Tibial artery (tissue), 4 donors: ENCODE measurements around the gene NCBP2.

Experiments
- DNase-seq, 2 donors: peaks; one replicate each; pipeline ENCODE4 v3.0.0-alpha.2; 2019
- H3K27ac ChIP-seq, 2 donors: fragments of 200-600 bp; sonication (generic) in 1 of 2; 1 replicate in 1 of 2; 2 replicates in 1 of 2; pipeline ENCODE4 v1.5.1; 2018 to 2019; ENCODE audit warnings: mild to moderate bottlenecking in 1 of 2
- H3K27me3 ChIP-seq, 2 donors: fragments of 200-600 bp; sonication (generic) in 1 of 2; one replicate each; pipeline versions ENCODE4 v1.5.1 to v1.6.0; 2016 to 2019
- H3K36me3 ChIP-seq, 3 donors: fragments of 200-600 bp; sonication (generic) in 2 of 3; one replicate each; pipeline ENCODE4 v1.5.1; 2016 to 2019; ENCODE audit warnings: mild to moderate bottlenecking in 2 of 3
- H3K4me1 ChIP-seq, 4 donors: fragments of 200-600 bp; sonication (generic) in 2 of 4; 1 replicate in 3 of 4; 2 replicates in 1 of 4; pipeline ENCODE4 v1.5.1; 2016 to 2019
- H3K4me3 ChIP-seq, 2 donors: fragments of 200-600 bp; sonication (generic) in 1 of 2; 1 replicate in 1 of 2; 2 replicates in 1 of 2; pipeline ENCODE4 v1.5.1; 2018 to 2019; ENCODE audit warnings: mild to moderate bottlenecking in 2 of 2
- H3K9me3 ChIP-seq, 3 donors: fragments of 200-600 bp; sonication (generic) in 1 of 3; one replicate each; pipeline ENCODE4 v1.5.1; 2016 to 2019
- intact Hi-C: fragments of 100-400 bp; cut with DNase I; formaldehyde crosslinking; loops from one replicate; pipeline ENCODE4 v1.15.0; 2023; ENCODE audit warnings: low total_unique reads
- TF ChIP-seq, protein P1 (sequence below), 2 experiments: fragments of 200-600 bp in 1 of 2; fragments of 450-650 bp in 1 of 2; IDR thresholded peaks; one replicate each; pipeline ENCODE4 v1.5.1; 2017 to 2019; ENCODE audit warnings: antibody characterized with exemption in 2 of 2, mild to moderate bottlenecking in 1 of 2, moderate library complexity in 1 of 2

NCBP2 gene

GRCh38 chr3:196942915-196943277 is 568 bp upstream of the NCBP2 start:
- Histone ChIP-seq H3K4me3 (peak overlapping the region; percentile 70 to 94), H3K4me1 (peaks cover 0 to 34% (median 27%) of the 10 kb centered on the region in 4 donors), H3K9me3 (no peaks in the 10 kb centered on the region), H3K27me3 (no peaks in the 10 kb centered on the region), H3K27ac (peak overlapping the region; percentile 85 to 92), H3K36me3 (peaks cover 3 to 37% (median 12%) of the 10 kb centered on the region in 3 donors)
- intact Hi-C loops: loop anchor here (2.0 to 5.0 kb wide), 2 partner anchors 26 to 76 kb away; partner anchors contain the start of genes PIGZ and SENP5
- TF ChIP-seq, protein P1, sequence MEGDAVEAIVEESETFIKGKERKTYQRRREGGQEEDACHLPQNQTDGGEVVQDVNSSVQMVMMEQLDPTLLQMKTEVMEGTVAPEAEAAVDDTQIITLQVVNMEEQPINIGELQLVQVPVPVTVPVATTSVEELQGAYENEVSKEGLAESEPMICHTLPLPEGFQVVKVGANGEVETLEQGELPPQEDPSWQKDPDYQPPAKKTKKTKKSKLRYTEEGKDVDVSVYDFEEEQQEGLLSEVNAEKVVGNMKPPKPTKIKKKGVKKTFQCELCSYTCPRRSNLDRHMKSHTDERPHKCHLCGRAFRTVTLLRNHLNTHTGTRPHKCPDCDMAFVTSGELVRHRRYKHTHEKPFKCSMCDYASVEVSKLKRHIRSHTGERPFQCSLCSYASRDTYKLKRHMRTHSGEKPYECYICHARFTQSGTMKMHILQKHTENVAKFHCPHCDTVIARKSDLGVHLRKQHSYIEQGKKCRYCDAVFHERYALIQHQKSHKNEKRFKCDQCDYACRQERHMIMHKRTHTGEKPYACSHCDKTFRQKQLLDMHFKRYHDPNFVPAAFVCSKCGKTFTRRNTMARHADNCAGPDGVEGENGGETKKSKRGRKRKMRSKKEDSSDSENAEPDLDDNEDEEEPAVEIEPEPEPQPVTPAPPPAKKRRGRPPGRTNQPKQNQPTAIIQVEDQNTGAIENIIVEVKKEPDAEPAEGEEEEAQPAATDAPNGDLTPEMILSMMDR (IDR thresholded peaks at IDR 0.05): no peak
- DNase-seq: no peak

GRCh38 chr3:196941729-196942225 is 551 bp downstream of the NCBP2 start:
- Histone ChIP-seq H3K27me3 (no peaks in the 10 kb centered on the region), H3K4me3 (peak overlapping the region; percentile 70 to 94), H3K9me3 (no peaks in the 10 kb centered on the region), H3K36me3 (peaks cover 14 to 38% (median 23%) of the 10 kb centered on the region in 3 donors), H3K27ac (peak overlapping the region; percentile 85 to 92), H3K4me1 (peaks cover 0 to 34% (median 27%) of the 10 kb centered on the region in 4 donors)
- intact Hi-C loops: loop anchor here (2.0 to 5.0 kb wide), 2 partner anchors 27 to 74 kb away; partner anchors contain the start of genes PIGZ and SENP5
- peak; percentile 39 to 72 for DNase-seq
- TF ChIP-seq, protein P1 (IDR thresholded peaks at IDR 0.05): no peak

DNA sequence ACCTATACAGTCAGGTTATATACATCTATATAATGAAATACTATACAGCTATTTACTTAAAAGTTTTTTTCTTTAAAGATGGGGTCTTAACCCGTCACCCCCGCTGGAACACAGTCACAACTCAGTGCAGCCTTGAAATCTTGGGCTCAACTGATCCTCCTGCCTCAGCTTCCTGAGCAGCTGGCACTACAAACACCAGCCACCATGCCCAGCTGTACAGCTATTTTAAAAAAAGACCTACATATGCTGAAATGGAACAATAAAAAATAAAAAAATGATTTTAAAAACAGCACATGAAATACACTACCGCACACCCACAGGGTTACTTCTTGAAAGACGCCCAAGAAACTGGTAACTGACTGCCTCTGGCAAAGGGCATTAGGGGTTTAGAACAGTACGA is 3.8 kb downstream of the NCBP2 start:
- TF ChIP-seq, protein P1 (IDR thresholded peaks at IDR 0.05): no peak
- peaks cover 40 to 61% (median 54%) of the 10 kb centered on the region in 3 donors for H3K36me3 ChIP-seq
- H3K27ac ChIP-seq: no peak overlapping the region
- intact Hi-C loops: no loop called here
- no peaks in the 10 kb centered on the region for H3K9me3 ChIP-seq
- no peaks in the 10 kb centered on the region for H3K27me3 ChIP-seq
- no peak for DNase-seq
- H3K4me3 ChIP-seq: no peak overlapping the region
- peaks cover 0 to 23% (median 21%) of the 10 kb centered on the region in 4 donors for H3K4me1 ChIP-seq

- Histone ChIP-seq H3K36me3 (peaks cover 42 to 66% (median 59%) of the 10 kb centered on the region in 3 donors), H3K4me1 (peaks cover 0 to 18% (median 16%) of the 10 kb centered on the region in 4 donors), H3K27ac (no peak overlapping the region), H3K27me3 (no peaks in the 10 kb centered on the region), H3K4me3 (no peak overlapping the region), H3K9me3 (no peaks in the 10 kb centered on the region)
- intact Hi-C loops: no loop called here
- TF ChIP-seq, protein P1 (IDR thresholded peaks at IDR 0.05): no peak
- DNase-seq: no peak
Measured at GRCh38 chr3:196938124-196938523, 4.2 kb downstream of the NCBP2 start.

GRCh38 chr3:196936288-196936687 is 6.0 kb downstream of the NCBP2 start:
- no peak overlapping the region for H3K27ac ChIP-seq
- TF ChIP-seq, protein P1 (IDR thresholded peaks at IDR 0.05): no peak
- intact Hi-C loops: no loop called here
- H3K36me3 ChIP-seq: peaks cover 56 to 84% (median 76%) of the 10 kb centered on the region in 3 donors
- DNase-seq: no peak
- peaks cover 0 to 15% (median 11%) of the 10 kb centered on the region in 4 donors for H3K4me1 ChIP-seq
- H3K9me3 ChIP-seq: no peaks in the 10 kb centered on the region
- no peak overlapping the region for H3K4me3 ChIP-seq
- H3K27me3 ChIP-seq: no peaks in the 10 kb centered on the region
